Activated naive CD8-positive, alpha-beta T cell treated with anti-CD3 and anti-CD28 coated beads, Interleukin-2, amount 50 U/mL, for 24 hours (primary cell): Measurements from ENCODE around the gene GOLGA5.
"Not testable (repeated sequence)": the region's sequence is repeated elsewhere in the genome, so short reads cannot be mapped to it uniquely, and the experiment has no call there.

Experiments used
- ATAC-seq: fragments of 150-1000 bp; cut with Tn5 transposase; one replicate; pipeline ENCODE4 v1.10.0; 2021
- DNase-seq: peaks from one replicate; pipeline ENCODE4 v3.0.0; 2021
- H3K27ac Mint-ChIP-seq: one replicate; pipeline ENCODE4 v1.8.0; 2021; ENCODE audit warnings: mild to moderate bottlenecking, mixed read lengths
- H3K27me3 Mint-ChIP-seq: one replicate; pipeline ENCODE4 v1.8.0; 2021; ENCODE audit warnings: mixed read lengths
- H3K36me3 Mint-ChIP-seq: one replicate; pipeline ENCODE4 v1.8.0; 2021; ENCODE audit warnings: low read depth, mixed read lengths
- H3K4me1 Mint-ChIP-seq: one replicate; pipeline ENCODE4 v1.8.0; 2021; ENCODE audit warnings: mixed read lengths
- H3K4me3 Mint-ChIP-seq: one replicate; pipeline ENCODE4 v1.8.0; 2021; ENCODE audit warnings: mild to moderate bottlenecking, moderate library complexity, mixed read lengths
- H3K9me3 Mint-ChIP-seq: one replicate; pipeline ENCODE4 v1.8.0; 2021; ENCODE audit warnings: mixed read lengths

GOLGA5 gene

GRCh38 chr14:92793709-92794546 is at the start of gene GOLGA5:
Gene GOLGA5, plus strand, starts transcription at chr14:92794305. Its CDS starts 3,133 bp downstream, at chr14:92797438.
- Mint-ChIP-seq H3K27ac (peak within 1 kb of the TSS; percentile 96), H3K27me3 (no peaks in the 10 kb centered on the region), H3K36me3 (peaks cover 30% of the 10 kb centered on the region), H3K4me1 (peaks cover 38% of the 10 kb centered on the region), H3K9me3 (peaks cover 38% of the 10 kb centered on the region), H3K4me3 (peak within 1 kb of the TSS; percentile 99)
- ATAC-seq (peak; percentile 95), DNase-seq (peak; percentile 98)

DNA sequence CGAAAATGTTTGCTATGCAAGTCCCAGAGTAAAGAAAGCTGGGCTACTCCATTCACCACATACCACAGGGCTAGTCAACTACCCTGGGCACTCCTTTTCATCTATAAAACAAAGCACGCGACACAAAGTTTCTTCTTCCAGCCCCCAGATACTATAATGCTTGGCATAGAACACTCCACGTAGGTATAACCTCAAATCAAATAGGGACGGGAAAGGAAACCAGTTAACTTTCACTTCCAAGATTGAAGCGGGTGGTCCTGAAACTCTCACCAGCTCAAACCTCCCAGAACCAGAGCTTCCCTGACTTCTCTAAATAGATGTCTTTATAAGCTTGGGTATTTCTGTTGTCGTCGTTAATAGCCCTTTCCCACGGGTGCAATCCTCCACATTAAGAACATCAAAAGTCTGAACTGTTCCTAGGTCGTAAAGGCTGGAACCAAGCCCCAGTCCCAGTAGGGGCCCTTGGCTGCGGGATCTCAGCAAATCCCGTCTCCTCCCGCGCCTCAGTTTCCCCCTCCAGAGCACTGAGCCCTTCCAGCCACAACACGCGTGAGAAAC is 46.3 kb upstream of the GOLGA5 start:
- peak overlapping the region; percentile 65 for H3K27ac Mint-ChIP-seq

DNA sequence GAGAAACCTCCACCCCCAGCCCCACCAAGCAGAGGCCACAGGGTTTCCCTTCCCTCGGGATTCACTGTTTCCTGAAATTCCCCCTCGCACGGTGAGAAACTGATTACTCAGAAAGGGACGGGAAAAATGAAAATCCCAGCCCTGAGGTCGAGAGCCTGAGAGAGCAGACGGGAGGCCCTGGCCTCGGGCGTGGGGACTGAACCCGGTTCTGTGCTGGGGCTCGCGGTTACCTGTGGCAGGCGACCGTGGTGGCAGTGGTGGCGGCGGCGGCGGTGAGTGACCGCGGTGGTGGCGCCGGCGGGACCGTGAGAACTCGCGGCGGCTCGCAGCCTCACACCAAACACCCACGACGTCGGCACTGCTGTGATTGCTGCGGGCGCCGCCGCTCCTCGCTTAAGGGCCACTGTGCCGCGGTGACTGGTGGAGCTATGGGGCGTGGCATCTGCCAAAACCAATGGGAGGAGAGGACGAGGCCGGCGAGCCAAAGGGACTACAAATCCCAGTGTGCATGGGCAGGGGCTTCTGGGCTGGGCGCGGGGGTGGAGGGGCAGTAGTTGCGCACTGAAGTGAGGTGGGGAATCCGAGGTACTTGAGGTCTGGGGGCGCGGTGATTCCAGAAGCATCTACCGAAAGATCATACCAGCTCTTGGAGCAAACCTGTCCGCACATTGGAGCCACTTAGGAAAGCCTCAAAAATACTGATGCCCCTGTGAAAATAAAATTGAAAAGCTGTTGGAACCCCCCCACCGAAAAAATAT is 45.7 kb upstream of the GOLGA5 start, which contains the start of gene LGMN:
LGMN (minus strand) TSS at position 369 of the 758 bp plus-strand sequence. CDS start 15,841 bp downstream, outside the sequence.
- H3K4me3 Mint-ChIP-seq, result peak within 1 kb of the TSS; percentile 75
- H3K9me3 Mint-ChIP-seq, result no peaks in the 10 kb centered on the region
- H3K27ac Mint-ChIP-seq, result peak within 1 kb of the TSS; percentile 65
- H3K36me3 Mint-ChIP-seq, result no peaks in the 10 kb centered on the region
- ATAC-seq (peak; percentile 88), DNase-seq (peak; percentile 80)
- peaks cover 56% of the 10 kb centered on the region for H3K27me3 Mint-ChIP-seq
- H3K4me1 Mint-ChIP-seq, result peaks cover 34% of the 10 kb centered on the region

More for the DNA sequence above, 46.3 kb upstream of the GOLGA5 start:
- H3K9me3 Mint-ChIP-seq, result no peaks in the 10 kb centered on the region
- DNase-seq, result no peak
- H3K27me3 Mint-ChIP-seq, result peaks cover 55% of the 10 kb centered on the region
- ATAC-seq, result peak; percentile 30
- peaks cover 34% of the 10 kb centered on the region for H3K4me1 Mint-ChIP-seq
- peak overlapping the region; percentile 75 for H3K4me3 Mint-ChIP-seq
- H3K36me3 Mint-ChIP-seq, result no peaks in the 10 kb centered on the region

DNA sequence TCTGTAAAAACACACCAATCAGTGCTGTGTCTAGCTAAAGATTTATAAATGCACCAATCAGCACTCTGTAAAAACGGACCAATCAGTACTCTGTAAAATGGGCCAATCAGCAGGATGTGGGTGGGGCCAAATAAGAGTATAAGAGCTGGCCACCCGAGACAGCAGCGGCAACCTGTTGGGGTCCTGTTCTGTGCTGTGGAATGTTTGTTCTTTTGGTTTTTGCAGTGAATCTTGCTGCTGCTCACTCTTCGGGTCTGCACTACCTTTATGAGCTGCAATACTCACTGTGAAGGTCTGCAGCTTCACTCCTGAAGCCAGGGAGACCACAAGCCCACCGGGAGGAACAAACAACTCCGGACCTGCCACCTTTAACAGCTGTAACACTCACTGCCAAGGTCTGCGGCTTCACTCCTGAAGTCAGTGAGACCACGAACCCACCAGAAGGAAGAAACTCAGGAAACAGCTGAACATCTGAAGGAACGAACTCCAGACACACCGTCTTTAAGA is 43.8 kb upstream of the GOLGA5 start:
- peak; percentile 23 for DNase-seq
- not testable (repeated sequence) for H3K27ac Mint-ChIP-seq, ATAC-seq, H3K9me3 Mint-ChIP-seq, H3K36me3 Mint-ChIP-seq
- Mint-ChIP-seq H3K4me3 (peak overlapping the region; percentile 66), H3K27me3 (peaks cover 59% of the 10 kb centered on the region), H3K4me1 (peaks cover 34% of the 10 kb centered on the region)

- H3K4me3 Mint-ChIP-seq, result no peak overlapping the region
- no peaks in the 10 kb centered on the region for H3K9me3 Mint-ChIP-seq
- DNase-seq (no peak), ATAC-seq (no peak)
- H3K4me1 Mint-ChIP-seq, result peaks cover 34% of the 10 kb centered on the region
- peaks cover 52% of the 10 kb centered on the region for H3K27me3 Mint-ChIP-seq
- no peaks in the 10 kb centered on the region for H3K36me3 Mint-ChIP-seq
- H3K27ac Mint-ChIP-seq, result no peak overlapping the region
Observed at GRCh38 chr14:92750994-92751400, 43.1 kb upstream of the GOLGA5 start.

DNA sequence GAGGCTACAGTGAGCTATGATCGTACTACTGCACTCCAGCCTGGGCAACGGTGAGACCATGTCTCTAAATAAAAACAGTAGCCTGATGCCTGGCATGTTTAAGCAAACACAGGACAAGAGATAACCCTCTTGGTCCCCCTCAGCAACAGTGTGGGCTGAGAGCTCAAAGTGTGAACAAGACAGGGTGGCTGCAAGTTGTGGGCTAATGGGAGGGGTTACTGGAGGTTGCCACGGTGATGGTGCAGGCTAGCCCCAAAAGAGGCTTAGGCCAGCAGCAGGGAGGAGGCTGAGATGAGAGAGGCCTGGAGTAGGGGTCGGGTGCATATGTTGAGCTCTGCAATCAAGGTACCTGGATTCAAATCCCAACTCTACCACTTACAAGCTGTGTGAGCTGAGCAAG is 42.3 kb upstream of the GOLGA5 start:
- ATAC-seq, result no peak
- Mint-ChIP-seq H3K27me3 (peaks cover 46% of the 10 kb centered on the region), H3K4me3 (no peak overlapping the region), H3K36me3 (no peaks in the 10 kb centered on the region), H3K9me3 (no peaks in the 10 kb centered on the region), H3K27ac (no peak overlapping the region), H3K4me1 (peaks cover 34% of the 10 kb centered on the region)
- no peak for DNase-seq

- Mint-ChIP-seq H3K27ac (no peak overlapping the region), H3K4me1 (peaks cover 25% of the 10 kb centered on the region), H3K9me3 (no peaks in the 10 kb centered on the region), H3K36me3 (no peaks in the 10 kb centered on the region), H3K27me3 (peaks cover 33% of the 10 kb centered on the region), H3K4me3 (no peak overlapping the region)
- DNase-seq (no peak), ATAC-seq (no peak)
Observed at GRCh38 chr14:92753250-92753649, 40.9 kb upstream of the GOLGA5 start.

- peaks cover 21% of the 10 kb centered on the region for H3K4me1 Mint-ChIP-seq
- peaks cover 15% of the 10 kb centered on the region for H3K27me3 Mint-ChIP-seq
- no peak for ATAC-seq
Observed at GRCh38 chr14:92754966-92755365, 39.1 kb upstream of the GOLGA5 start.

DNA sequence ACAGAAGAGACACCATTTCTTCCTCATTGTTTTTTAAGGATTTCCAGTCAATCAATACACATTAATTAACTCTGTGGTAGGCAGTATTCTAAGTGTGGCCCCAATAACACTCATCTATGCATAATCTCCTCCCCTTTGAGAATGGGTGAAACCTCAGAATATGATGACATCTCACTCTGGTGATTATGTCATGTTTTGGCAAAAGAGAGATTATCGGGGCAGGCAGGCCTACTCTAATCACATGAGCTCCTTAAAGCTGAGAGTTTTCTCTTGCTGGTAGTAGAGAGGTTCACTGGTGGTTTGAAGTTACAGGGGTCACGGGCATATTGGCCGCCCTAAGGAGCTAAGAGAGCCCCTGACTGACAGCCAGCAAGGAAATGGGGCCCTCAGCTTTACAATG is 38.6 kb upstream of the GOLGA5 start:
- Mint-ChIP-seq H3K4me3 (no peak overlapping the region), H3K9me3 (peaks cover 7% of the 10 kb centered on the region), H3K4me1 (peaks cover 21% of the 10 kb centered on the region), H3K27ac (no peak overlapping the region), H3K27me3 (peaks cover 10% of the 10 kb centered on the region), H3K36me3 (no peaks in the 10 kb centered on the region)
- no peak for DNase-seq
- no peak for ATAC-seq

More at GRCh38 chr14:92754966-92755365, 39.1 kb upstream of the GOLGA5 start:
- DNase-seq, result no peak
- Mint-ChIP-seq H3K4me3 (no peak overlapping the region), H3K36me3 (no peaks in the 10 kb centered on the region), H3K27ac (no peak overlapping the region), H3K9me3 (peaks cover 7% of the 10 kb centered on the region)

DNA sequence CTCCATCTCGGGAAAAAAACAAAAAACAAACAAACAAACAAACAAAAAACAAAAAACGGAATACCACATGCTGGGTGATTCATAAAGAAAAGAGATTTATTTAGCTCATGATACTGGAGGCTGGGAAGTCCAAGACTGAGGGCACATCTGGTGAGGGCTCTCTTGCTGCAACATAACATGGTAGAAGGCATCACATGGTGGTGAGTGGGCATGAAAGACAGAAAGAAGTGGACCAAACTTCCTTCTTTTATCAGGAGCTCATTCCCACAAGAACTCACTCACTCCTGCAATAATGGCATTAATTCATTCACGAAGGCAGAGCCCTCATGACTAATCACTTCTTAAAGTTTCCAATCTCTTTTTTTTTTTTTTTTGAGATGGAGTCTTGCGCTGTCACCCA is 37.7 kb upstream of the GOLGA5 start:
- ATAC-seq, result no peak
- Mint-ChIP-seq H3K4me1 (peaks cover 23% of the 10 kb centered on the region), H3K27ac (no peak overlapping the region), H3K9me3 (peaks cover 7% of the 10 kb centered on the region), H3K4me3 (no peak overlapping the region), H3K36me3 (no peaks in the 10 kb centered on the region), H3K27me3 (peaks cover 11% of the 10 kb centered on the region)
- no peak for DNase-seq

DNA sequence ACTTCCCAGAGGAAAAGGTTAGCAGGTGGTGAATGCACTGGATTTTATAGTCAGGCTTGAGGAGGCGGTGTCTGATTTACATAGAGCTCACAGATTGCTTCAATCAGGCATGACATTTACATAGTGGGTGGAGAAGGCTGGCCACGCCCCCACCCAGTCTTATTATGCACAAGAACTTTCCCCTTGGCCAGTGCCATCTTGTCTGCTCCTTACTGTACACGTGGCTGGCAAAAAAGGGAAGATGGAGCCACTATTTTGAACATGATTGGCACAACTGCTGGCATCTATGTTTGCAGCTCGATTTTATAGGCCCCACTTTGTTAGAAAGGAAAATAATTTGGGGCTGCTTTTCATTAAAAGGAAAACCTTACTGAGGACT is 34.8 kb upstream of the GOLGA5 start:
- H3K27me3 Mint-ChIP-seq, result peaks cover 16% of the 10 kb centered on the region
- DNase-seq (peak; percentile 30), ATAC-seq (peak; percentile 72)
- peaks cover 7% of the 10 kb centered on the region for H3K9me3 Mint-ChIP-seq
- peaks cover 20% of the 10 kb centered on the region for H3K4me1 Mint-ChIP-seq
- no peak overlapping the region for H3K4me3 Mint-ChIP-seq
- H3K27ac Mint-ChIP-seq, result no peak overlapping the region
- no peaks in the 10 kb centered on the region for H3K36me3 Mint-ChIP-seq

- no peaks in the 10 kb centered on the region for H3K36me3 Mint-ChIP-seq
- ATAC-seq (peak; percentile 72), DNase-seq (peak; percentile 37)
- H3K27me3 Mint-ChIP-seq, result peaks cover 16% of the 10 kb centered on the region
- H3K27ac Mint-ChIP-seq, result peak overlapping the region; percentile 60
- H3K4me1 Mint-ChIP-seq, result peaks cover 20% of the 10 kb centered on the region
- peaks cover 7% of the 10 kb centered on the region for H3K9me3 Mint-ChIP-seq
- H3K4me3 Mint-ChIP-seq, result no peak overlapping the region
Observed at GRCh38 chr14:92759679-92760523, 34.2 kb upstream of the GOLGA5 start.

DNA sequence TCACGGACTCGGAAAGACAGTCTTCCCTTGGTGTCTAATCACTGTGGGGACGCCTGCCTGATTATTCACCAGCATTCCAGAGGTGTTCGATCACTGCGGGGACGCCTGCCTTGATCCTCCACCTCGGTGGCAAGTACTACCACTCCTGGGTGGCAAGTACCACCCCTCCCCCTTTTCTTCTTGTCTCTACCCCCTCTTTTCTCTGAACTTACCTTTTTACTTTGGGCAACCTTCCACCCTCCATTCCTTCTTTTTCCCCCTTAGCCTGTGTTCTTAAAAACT is 33.6 kb upstream of the GOLGA5 start:
- Mint-ChIP-seq H3K4me3 (no peak overlapping the region), H3K9me3 (peaks cover 7% of the 10 kb centered on the region)

More for the DNA sequence above, 33.6 kb upstream of the GOLGA5 start:
- no peak for ATAC-seq
- H3K27ac Mint-ChIP-seq, result peak overlapping the region; percentile 60
- H3K4me1 Mint-ChIP-seq, result peaks cover 20% of the 10 kb centered on the region
- peaks cover 18% of the 10 kb centered on the region for H3K27me3 Mint-ChIP-seq
- DNase-seq, result no peak
- H3K36me3 Mint-ChIP-seq, result no peaks in the 10 kb centered on the region
